Inflammatory macrophage treated with lipopolysaccharide for 1 hour (primary cell): ENCODE results near the gene NKIRAS1.
"Not testable (repeated sequence)": the region's sequence is repeated elsewhere in the genome, so short reads cannot be mapped to it uniquely, and the experiment has no call there.

Source experiments
- DNase-seq, 2 donors: peaks; one replicate each; pipeline ENCODE4 v3.0.0-alpha.2; 2020 to 2022

Gene NKIRAS1

DNA sequence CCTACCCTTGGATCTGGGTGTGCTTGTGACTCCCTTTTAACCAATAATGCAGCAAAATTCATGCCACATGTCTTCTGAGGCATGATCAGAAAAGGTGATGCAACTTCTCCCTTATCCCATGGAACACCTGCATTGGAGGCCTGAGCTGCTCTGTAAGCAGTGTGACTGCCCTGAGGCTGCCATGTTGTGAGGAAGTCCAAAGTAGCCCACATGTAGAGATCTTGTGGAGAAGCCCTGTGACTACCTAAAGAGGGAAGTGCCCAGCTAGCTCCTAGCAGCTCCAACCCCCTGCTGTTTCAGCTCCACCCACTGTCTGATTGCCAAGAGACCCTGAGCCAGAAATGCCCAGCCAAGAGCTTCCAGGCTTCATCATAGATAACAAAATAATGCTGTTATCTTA lies 21.9 kb upstream of the NKIRAS1 start:
- no peak for DNase-seq

DNA sequence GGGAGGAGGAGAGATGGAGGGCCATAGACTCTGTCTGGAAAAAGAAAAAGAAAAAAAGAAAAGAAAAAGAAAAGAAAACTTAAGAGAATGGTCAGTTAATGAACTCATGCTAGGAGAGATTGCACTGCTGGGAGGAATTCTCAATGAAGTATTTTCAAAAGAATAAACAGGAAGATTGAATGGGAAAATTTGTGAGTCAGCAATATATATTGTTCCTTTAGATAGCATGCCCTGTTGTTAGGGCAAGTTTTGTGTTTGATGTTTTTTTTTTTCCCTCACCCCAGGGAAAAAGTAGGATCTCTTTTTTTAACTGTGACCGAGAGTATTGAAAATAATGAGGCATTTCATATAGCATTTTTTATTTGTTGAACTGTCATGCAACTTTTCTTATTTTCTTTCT lies 20.5 kb upstream of the NKIRAS1 start:
- no peak for DNase-seq

DNA sequence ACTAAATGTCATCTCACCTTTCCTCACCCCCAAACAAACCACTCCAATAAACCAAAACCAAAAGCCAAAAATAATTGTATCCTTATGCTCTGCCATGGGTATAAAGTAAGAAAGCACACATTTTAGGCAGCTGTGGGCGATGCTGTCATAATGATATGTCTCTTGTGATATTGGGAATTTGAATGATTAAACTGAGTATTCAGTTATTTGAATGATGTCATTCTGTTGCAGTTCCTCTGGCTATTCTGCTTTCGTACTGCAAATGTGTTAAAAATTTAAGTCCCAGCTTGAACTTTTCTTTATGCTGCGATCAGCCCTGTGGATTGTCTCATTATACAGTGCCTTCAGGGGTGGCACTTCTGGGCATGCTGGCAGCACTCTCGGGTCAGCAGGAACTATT lies 17.5 kb upstream of the NKIRAS1 start:
- no peak for DNase-seq

DNA sequence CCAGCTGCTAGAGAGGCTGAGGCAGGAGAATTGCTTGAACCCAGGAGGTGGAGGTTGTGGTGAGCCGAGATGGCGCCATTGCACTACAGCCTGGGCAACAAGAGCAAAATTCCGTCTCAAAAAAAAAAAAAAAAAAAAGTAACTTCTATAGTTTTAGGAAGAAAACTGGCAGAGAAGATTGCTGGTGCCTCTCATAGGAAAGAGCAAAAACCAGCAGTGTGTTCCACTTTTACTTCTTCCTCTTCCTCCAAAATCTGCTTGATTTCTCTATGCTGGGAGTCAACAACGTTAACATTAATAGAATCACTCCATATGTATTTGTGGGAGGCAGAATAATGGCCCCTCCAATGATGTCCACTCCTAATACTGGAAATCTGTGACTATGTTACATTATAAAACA lies 15.8 kb upstream of the NKIRAS1 start:
- DNase-seq, result peak; percentile 29 to 35

DNA sequence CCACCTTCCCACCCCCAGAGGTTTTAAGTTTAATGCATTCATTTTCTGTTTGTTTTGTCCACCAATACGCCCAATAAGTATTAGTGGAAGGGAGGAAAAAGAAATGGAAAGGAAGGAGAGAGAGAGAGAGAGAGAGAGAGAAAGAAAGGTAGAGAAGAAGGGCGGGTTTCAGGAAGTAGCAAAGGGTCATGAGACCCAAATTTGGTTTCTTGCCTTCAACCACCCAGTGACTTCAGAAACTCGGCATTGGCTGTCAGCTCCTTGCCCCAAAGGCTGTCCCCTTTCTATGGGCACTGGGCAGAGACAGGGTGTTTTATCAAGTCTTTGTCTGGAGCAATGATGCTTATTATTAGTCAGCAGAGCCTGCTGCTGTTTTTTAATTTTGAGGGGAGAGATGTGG lies 14.8 kb upstream of the NKIRAS1 start:
- no peak for DNase-seq

DNA sequence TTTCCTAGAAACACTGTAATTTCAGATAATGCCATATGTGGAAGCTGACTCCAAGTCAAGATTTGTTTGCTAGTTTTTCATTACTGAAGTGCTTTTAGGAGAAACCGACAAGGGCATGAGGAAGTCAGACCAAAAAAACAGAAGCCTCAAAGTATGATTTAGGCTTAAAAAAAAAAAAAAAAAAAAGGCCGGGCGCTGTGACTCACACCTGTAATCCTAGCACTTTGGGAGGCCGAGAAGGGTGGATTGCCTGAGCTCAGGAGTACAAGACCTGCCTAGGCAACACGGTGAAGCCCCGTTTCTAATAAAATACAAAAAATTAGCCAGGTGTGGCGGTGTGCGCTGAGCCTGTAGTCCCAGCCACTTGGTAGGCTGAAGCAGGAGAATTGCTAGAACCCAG lies 11.7 kb upstream of the NKIRAS1 start:
- DNase-seq, result peak; percentile 25 to 28

DNA sequence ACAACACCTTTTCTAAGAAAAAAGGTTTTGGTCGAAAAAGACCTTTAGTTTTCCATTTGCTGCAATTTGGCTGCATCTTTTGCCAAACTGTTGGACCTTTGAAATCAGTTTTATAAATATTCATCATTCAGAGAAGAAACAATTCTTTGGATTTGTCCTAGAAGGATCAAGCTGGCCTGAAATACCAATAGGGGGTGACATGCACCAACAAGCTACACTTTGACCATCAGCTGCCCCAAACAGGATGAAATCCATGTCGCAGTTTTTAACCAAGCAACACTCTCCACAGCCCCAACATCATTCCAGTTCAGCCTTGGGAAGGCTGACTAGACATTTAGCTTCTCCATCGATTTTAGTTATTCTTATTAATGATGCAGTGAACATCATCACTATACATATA lies 9.9 kb upstream of the NKIRAS1 start:
- DNase-seq, result no peak

DNA sequence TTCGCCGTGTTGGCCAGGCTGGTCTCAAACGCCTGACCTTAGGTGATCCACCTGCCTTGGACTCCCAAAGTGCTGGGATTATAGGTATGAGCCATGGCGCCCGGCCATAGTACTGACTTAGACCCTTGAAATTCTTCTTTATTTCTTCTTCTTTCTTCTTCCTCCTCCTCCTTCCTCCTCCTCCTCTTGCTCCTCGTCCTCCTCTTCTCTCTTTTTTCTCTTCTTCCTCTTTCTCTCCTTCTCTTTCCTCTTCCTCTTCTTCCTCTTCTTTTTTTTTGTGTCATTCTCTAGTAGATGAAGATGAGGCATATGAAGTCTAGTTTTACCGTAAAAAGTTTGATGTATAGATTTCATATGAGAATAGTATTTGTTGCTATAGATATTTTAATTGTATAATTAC lies 9.5 kb upstream of the NKIRAS1 start:
- no peak for DNase-seq

DNA sequence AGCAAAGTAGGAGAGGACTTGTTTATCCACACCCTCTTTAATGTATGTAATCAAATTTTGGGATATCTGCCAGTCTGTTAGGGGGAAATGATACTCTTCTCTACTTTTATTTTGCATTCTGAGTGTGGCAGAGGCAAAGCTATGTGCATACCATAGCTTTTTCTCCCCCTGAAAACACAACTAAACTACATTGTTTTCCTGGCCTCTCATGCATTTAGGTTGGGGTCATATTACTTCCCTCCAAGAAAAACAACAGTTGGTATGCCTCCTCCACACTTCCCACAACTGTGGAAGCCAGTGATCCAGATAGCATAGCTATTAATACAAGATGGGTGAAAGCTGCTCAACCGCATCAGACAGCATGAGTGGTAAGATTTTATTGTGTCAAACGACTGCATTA lies 7.0 kb upstream of the NKIRAS1 start:
- no peak for DNase-seq

DNA sequence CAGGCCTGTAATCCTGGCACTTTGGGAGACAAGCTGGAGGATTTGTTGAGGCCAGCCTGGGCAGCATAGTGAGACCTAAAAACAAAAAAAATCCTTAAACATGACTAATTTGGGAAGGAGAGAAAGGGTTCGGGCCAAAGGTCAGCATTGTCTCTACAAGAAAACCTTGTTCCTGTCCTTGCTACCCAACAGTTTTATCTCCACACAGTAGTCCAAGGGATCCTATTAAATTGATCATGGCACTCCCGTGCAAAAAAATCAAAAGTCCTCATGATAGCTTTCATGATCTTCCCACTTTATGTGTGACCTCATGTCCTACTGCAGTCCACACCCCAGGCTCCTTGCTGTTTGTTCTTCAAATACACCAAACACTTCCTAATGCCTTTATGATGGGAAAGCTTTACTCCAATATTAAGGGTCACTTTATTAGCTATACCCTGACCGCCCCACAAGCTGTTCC lies 4.3 kb upstream of the NKIRAS1 start:
- DNase-seq, result no peak

DNA sequence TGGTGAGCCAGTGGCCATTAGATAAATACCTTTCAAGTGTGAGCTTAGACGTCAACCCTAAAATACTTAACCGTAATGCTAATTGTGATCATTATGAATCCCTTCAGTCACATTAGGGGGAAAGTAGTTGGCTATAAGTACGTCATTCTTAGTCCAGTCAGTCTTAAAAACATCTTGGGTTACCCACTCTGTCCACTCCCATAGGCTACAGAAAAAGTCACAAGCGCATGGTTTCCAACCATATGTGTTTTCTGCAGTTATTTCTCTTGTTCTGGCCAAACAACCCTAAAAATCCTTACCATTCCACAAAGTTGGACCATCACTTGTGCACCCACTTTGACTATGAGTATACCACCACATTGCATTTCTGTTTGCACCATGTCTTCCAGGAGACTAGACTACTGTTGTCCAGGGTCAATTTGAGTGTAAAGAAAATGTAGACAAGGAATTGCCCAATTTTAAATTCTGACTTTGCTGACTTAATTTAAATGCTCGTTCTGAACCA lies 3.4 kb upstream of the NKIRAS1 start:
- no peak for DNase-seq

DNA sequence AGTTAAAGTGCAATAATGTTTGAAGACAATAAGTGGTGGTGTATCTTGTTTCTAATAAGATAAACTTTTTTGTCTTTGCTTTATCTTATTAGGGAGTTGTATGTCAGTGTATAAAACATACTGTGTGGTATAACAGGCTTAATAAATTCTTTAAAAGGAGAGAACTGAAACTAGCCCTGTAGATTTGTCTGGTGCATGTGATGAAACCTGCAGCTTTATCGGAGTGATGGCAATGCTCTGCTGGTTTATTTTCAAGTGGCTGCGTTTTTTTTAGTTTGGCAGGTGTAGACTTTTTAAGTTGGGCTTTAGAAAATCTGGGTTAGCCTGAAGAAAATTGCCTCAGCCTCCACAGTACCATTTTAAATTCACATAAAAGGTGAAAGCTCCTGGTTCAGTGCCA lies 2.8 kb upstream of the NKIRAS1 start:
- DNase-seq, result no peak

DNA sequence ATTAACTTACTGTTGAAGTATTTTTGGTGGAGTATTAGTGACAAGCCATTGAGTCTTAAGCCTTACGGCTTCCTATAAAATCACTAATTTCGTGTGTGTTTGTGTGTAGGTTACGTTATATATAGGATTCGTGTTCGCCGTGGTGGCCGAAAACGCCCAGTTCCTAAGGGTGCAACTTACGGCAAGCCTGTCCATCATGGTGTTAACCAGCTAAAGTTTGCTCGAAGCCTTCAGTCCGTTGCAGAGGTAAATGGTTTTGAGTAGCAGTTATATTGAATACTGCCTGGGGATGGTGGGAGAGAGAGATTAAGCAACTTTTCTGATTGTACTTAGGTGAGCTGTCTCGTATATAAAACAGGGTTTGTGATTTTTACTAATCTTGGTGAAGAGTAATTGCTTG lies 1.5 kb upstream of the NKIRAS1 start:
- DNase-seq, result not testable (repeated sequence)

DNA sequence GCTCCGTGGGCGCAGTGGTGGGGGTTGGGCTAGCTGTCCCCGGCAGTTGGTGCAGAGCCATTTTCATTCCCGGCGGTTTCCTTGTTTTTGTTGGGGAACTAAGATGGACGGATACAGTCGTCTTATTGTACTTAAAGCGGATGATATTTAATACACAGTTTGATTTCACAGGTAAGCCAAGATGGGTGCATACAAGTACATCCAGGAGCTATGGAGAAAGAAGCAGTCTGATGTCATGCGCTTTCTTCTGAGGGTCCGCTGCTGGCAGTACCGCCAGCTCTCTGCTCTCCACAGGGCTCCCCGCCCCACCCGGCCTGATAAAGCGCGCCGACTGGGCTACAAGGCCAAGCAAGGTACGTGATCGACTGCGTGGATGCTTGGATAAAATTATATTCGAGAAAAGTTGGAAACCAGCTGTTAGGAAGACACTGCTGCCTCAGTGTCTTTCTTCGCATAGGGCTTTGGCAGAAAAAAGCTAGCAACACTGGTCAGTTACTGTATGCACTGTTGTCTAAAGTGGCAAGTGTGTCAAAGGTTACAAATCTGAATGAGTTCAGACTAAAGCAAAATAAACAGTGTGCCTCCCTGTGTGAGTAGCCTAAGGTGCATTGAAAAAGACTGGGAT lies 1.0 kb upstream of the NKIRAS1 start:
- peak; percentile 78 to 85 for DNase-seq

DNA sequence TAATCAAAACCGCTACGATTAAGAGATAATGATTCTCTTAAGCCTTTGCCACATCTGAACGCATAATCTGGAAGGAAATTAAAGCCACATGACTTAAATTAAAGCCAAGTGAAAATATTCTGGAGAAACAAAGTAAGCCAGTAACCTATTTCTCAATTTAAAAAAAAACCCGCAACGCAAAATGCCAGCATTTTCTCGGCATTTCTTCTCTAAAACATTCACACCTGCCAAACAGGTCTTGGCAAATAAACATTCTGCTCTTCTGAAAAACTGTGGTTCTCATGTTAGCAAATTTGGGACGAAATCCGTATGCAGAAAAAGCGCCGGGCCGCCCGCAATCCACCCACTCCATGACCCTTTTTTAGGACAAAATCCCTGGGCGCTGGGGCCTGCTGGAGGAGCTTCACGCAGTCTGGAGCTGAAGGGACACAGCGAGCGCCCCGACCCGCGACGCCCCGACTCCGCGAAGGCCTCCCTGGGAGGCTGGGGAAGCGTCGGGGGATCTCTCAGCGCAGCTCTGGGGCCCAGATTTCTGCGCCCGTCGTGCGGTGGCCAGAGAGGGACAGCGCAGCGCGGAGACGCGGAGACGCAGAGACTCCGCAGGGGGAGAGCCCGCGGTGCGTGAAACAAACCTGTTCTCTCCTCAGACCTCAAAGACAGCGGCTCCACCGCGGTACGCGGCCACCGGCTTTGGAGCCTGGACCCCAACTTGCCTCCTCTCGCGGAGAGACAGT lies 471 bp downstream of the NKIRAS1 start:
- DNase-seq, result peak; percentile 18 to 21

DNA sequence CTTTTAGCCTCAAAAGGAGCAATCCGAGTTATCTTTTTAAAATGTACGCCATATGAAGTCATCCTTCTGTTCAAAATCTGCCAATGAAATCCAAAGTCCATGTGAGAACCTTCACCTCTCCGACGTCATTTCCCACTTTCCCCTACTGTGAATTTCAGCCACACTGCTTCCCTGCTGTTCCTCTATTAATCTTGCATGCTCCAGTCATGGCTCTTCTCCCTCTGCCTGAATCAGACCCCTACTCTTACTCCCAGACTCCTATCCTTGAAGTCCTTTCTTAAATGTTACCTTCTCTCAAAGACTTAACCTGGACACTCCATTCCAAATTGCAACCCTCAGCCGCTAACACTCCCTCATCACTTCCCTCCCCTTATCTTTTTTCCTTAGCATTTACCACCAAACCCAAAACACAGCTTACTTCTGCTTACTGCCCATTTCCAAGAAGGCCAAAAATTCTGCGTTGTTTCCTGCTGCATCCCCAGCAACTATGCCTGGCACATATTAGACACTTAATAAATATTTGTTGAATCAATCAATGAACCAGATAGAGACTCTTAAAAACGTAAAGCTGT lies 1.2 kb downstream of the NKIRAS1 start:
- DNase-seq, result peak; percentile 37 to 46

DNA sequence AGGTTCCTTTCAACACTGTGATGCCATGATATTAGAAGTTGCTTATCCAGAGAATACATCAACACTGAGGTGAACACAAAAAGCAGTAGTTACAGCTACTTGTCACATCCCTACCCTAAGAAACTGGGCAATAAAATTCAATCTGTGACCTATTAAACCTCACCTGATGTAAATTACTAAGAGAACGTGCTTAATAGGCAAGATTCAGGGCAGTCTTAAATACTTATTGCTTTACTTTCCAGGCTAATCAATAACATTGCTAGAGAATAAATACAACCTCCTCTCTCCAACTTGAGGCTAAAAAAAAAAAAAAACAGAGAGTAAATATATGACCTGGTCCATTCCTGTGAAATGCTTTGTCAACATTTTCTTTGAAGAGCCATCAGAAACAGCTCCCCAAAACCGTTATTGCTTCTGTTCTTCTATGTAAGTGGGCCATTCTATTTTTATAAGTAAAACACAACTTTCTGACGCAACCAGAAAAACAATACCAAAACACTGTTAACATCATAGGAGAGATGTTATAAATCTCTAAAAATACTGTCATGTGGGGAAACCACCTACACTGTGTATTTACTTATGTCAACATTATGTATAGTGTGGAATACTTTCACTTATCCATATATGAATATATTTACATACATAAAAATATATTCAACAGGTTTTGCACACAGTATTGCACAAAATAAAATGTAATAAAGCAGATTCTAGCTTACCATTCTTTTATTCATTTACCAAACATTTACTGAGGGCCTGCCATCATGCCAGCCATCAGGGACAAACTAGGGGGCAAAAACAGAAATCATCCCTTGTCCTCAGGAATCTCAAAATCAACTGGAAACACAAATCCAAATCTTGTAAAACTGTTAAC lies 2.7 kb downstream of the NKIRAS1 start:
- peak in 1 of 2 donors; percentile 26 for DNase-seq

DNA sequence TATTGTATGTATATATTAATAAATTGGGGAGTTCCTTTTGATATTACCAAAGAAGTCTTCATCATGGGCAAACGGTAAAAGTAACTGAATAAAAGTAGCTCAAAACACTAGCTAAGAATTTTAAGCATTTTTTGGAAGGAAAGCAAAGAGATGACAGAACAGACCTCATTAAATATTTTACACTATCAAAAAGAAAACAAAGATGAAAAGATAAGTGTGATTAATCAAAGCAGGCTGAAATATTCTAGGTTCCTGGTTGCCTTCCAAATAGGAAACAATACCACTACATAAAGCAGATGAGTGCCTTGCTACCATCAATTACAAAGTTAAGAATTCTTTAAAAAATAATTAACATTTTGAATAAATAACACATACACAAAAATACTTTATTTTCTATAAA lies 3.6 kb downstream of the NKIRAS1 start:
- no peak for DNase-seq

DNA sequence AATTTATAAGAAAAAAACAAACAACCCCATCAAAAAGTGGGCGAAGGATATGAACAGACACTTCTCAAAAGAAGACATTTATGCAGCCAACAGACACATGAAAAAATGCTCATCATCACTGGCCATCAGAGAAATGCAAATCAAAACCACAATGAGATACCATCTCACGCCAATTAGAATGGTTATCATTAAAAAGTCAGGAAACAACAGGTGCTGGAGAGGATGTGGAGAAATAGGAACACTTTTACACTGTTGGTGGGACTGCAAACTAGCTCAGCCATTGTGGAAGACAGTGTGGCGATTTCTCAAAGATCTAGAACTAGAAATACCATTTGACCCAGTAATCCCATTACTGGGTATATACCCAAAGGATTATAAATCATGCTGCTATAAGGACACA lies 4.5 kb downstream of the NKIRAS1 start:
- not testable (repeated sequence) for DNase-seq

DNA sequence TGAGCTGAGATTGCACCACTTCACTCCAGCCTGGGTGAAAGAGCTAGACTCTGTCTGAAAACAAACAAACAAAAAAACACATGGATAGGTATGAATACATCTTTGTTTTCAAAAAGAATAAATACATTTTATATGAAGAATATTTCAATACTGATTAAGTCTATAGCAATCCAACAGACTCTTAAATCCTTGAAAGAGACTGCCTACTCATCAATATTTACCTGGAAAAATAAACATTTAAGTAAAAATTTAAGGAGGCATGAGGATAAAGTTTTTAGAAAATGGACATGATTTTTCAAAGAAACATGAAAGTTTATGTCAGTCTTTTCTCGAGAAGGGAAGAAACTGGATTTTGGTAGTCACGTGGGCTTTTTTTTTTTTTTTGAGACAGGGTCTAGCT lies 5.4 kb downstream of the NKIRAS1 start:
- DNase-seq, result no peak

DNA sequence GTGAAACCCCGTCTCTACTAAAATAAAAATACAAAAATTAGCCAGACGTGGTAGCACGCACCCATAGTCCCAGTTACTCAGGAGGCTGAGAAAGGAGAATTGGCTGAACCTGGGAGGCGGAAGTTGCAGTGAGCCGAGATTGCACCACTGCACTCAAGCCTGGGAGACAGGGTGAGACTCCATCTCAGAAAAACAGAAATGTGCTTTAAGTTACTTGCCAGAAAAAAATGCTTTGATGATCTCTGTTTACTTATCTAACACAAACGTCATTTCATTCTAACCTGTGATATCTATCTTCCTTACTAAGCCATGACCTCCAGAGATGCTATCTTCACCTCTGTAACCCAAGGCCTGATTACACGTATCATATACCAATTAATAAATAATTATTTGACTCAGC lies 7.4 kb downstream of the NKIRAS1 start:
- no peak for DNase-seq

DNA sequence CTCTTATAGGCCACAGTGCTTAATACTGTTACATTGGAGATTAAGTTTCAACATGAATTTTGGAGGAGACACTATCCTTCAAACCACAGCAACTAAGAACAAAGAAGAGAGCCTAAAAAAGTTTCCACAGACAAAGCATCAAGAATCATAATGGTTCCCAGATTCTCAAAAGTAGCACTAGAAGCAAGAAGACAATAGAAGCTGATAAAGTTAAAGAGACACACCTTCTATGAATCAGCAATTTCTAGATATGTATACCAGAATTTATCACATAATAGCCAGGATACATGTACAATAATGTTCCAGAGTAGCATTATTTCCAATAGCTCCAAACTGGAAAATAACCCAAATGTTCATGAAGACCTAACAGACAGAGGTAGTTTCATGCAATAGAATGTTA lies 12.2 kb downstream of the NKIRAS1 start:
- DNase-seq, result no peak

DNA sequence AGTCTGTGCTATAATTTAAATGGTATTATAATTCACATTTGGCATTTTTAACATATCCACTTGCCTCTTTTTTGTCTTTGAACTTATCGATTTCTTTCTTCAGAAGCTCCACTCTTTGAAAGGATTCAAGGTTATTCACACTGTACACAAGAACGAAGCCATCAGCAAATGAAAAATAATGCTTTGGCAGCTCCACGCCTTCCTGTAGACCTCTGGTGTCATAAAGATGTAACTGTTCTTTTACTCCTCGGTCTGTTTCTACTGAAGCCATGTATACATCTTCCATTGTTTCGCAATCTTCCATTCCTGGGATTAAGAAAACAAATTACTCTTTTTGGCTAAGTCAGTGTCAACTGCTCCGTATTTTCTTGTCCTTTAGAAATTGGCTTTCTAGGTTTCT lies 16.0 kb downstream of the NKIRAS1 start:
- no peak for DNase-seq
